Amniotic epithelial cell (primary cell): ENCODE measurements around the gene CRNN.

ENCODE experiments used
- DNase-seq: peaks from one replicate; pipeline ENCODE4 v3.0.0-alpha.2; 2010; ENCODE audit warnings: low read depth

CRNN gene

GRCh38 chr1:152419917-152420316 is 5.9 kb upstream of the CRNN start:
- DNase-seq = no peak

DNA sequence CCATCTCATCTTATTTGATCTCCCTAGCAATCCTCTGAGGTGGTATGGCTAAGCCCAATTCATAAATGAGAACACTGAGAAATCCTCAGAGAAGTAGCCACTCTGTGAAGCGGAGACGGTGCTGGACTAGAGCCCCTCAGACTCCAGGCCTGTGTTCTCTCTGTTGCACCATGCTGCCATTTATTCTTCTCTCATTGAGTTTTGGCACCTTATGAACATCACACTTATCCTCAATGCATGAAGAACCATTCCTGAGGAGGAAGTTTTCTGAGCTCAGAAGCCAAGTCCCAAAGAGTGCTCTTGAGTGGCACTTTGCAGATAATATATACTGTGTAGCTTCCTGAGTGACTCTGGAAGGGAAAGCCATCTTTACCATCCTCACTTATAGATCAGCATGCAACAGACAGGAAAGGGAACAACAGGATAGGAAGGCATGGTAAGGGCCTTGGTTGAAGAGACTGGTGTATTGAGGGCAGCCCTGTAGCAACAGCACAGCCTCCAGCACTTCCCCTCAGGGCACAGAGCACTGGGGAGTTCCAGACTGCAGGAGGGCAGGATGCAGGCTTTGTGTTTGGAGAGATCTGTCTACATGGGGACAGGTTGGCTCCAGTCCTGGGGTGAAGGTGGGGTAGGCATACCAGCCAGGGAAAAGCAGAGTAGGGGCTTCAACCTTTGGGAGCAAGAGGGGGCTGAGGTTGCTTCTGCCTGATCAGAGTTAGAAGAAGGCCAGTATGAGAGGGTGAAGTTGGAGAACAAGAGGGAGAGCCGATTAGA is 1.6 kb upstream of the CRNN start:
- no peak for DNase-seq

GRCh38 chr1:152412756-152413155 is 1.3 kb downstream of the CRNN start:
- DNase-seq = no peak

- DNase-seq = no peak
These were observed 2.9 kb downstream of the CRNN start for GRCh38 chr1:152411134-152411533.

GRCh38 chr1:152410599-152410998 is 3.5 kb downstream of the CRNN start:
- peak; percentile 2 for DNase-seq

DNA sequence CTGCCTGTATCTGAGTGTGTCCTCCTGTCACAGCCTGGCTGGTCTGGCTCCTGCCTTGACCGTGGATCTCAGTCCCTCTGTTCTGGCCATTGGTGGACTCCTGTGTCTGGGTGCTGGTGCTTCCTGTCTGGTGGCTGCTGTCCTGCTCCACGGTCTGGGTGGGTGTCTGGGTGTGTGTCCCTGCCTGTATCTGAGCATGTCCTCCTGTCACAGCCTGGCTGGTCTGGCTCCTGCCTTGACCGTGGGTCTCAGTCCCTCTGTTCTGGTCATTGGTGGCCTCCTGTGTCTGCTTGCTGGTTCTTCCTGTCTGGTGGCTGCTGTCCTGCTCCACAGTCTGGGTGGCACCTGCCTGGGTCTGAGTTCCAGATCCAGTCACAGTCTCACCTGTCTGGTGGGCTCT is 4.0 kb downstream of the CRNN start:
- no peak for DNase-seq

- DNase-seq = no peak
These were observed 5.4 kb downstream of the CRNN start for GRCh38 chr1:152408664-152409063.

DNA sequence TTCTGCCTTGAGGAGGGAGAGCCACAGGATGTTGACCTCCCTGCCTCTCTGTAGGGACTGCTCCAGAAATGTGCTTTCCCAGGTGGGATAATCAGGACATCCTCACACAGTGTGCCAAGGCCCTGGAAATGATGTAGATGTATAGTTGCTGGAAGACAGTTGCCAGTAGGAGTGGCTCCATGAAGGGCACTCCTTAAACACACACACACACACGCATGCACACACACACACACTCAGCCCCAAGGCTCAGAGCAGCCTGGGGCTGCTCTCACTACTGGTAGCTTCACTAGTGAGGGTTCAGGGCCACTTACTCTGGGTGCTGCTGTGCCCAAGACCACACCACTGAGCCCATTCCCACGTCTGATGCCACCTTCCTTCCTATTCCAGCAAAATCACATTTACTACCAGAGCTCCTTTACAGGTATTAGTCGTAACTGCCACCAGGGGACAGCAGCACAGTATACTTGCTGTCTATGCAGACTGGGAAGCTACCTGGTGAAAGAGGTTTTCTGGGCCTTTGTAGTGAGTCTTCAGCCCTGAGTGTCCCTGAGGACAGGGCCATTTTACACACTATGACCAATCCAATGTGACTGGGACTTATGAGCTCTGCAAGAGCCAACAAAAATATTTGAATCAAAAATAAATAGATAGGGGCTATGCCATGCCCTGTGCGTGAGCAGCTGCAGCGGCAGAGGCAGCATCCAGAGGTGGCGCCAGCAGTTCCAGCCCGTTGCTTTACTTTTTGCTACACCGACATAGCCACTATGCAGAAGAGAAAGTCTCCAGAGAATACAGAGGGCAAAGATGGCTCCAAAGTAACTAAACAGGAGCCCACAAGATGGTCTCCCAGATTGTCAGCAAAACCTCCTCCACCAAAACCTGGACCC is 15.0 kb downstream of the CRNN start:
- DNase-seq = no peak

- no peak for DNase-seq
These were observed 16.6 kb downstream of the CRNN start for GRCh38 chr1:152397474-152397873.

DNA sequence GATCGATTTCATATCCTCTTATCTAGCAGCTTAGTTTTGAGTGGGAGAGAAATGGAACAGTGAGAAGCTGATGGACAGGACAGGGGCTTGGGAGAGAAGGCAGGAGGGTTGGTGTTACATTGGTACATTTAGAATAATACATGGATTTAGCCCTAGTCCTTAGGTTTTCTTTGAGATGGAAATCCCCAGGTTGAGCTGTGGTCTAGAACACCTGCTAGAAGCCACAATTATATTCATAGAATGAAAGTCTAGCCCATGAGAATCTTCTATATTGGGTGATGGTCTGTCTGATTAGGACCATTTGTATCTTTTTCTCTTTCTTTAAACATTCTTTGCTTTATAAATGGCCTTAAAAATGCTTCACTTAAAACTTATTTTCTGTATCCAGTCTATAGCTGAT is 19.9 kb downstream of the CRNN start:
- DNase-seq = no peak

- no peak for DNase-seq
These were observed 21.2 kb downstream of the CRNN start for GRCh38 chr1:152392909-152393308.

DNA sequence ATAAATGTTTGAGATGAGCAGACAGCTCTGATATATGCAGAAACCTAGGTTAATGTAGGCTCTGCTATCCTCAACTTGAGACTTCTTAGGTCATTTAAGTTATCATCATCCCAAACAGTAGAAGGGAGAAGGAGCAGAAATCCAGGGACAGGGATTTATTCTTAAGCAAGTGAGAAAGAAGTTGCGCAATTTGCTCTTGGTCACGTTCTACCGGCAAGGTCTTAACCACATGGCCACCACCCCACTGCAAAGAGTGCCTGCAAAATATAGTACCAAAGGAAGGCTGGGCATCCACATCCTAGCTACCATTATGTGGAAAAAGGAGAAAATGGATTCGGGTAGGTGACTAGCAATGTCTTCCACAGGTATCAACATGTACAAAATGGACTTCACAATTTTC is 25.2 kb downstream of the CRNN start:
- no peak for DNase-seq

- no peak for DNase-seq
These were observed 27.1 kb downstream of the CRNN start for GRCh38 chr1:152386940-152387339.

DNA sequence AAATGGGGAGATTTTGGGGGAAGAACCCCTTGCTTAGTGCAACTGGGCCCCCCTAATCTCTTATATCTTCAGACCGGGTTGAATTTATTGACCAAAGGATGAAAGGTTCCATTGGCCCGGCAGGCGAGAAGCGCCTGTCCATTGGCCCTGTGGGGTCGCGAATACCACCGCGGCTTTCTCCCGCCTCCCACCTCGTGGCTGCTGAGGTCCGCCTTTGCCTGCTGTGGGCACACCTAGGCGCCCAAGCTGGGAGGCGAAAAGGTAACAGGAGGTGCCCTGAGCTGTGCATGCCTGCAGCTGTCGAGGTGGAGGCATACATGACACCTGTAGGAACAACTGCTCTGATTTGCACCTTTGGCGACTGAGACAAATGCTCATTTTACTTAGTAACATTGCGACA is 33.1 kb downstream of the CRNN start:
- DNase-seq = no peak

GRCh38 chr1:152374451-152374850 is 39.6 kb downstream of the CRNN start:
- DNase-seq = no peak

DNA sequence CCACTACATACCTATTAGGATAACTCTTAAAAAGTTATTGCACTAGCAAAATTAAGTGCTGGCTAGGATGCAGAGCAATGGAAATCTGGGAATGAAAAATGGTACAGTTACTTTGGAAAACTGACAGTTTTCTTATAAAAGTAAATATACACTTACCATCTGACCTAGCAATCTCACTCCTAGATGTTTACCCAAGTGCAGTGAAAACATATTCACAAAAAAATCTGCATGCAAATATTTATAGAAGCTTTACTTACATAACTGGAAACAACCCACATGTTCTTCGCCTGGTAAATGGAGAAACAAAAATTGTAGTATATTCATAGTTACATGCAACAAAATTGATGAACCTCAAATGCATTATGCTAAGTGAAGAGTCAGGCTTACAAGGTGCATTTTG is 41.4 kb downstream of the CRNN start:
- DNase-seq = no peak

DNA sequence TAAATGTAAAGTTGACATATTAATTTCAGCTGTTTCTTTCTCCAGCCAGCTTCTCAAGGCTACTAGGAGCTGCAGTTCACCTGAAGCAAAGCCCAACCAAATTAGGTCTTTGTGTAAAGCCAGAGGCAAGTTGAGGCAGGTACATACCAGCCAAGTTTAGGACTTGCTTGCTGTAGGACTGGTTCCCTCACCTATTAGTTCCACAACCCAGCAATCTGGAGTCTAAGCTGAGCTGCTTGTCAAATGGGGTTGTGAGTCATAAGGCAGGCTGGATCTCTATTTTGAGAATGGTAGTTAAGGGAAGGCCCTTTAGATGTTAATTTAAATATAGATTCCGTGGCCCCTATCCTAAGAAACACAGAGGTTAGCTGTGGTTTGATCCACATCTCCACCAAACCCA is 46.6 kb downstream of the CRNN start:
- no peak for DNase-seq

GRCh38 chr1:152359906-152360305 is 54.2 kb downstream of the CRNN start, which contains the start of gene FLG2:
TSS of gene FLG2 (minus strand) at chr1:152360006. CDS start at chr1:152358884, 1,122 bp downstream.
- DNase-seq = no peak
